WI38 (cell line): Measurements from ENCODE around the gene DENND4C.

Experiments
- H3K4me3 ChIP-seq: 2 replicates; pipeline ENCODE4 v1.5.1; 2011; ENCODE audit warnings: low read depth, mild to moderate bottlenecking, control low read depth, low read length
- CTCF ChIP-seq: IDR thresholded peaks from 2 replicates; pipeline ENCODE4 v1.5.1; 2012; ENCODE audit warnings: low read depth, mild to moderate bottlenecking, control low read depth, low read length

Gene DENND4C

DNA sequence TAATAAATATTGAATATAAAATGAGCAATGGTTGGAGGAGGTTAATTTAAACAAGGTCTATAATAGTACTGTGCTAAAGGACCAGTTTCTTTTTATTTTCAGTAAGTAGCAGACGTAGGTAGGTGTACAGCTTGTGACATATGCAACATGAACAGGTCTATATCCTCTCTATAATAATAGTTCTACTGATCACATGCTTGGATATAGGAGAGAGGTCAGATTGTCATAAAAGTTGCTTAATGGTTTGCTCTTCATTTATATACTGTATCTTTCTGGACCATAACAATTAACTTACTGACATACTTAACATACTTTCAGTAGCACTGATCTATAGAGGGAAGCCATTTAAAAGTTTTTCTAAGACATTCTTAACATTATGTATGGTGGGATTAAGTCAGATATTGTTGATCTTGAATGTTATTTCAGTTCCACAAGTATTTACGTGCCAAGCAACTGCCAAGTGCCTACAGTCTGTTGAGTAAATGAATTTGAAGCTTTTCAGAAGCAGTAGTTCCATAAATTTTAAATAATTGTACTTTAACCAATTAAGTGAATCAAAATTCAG lies 68.0 kb downstream of the DENND4C start:
- no peak for TF ChIP-seq CTCF

DNA sequence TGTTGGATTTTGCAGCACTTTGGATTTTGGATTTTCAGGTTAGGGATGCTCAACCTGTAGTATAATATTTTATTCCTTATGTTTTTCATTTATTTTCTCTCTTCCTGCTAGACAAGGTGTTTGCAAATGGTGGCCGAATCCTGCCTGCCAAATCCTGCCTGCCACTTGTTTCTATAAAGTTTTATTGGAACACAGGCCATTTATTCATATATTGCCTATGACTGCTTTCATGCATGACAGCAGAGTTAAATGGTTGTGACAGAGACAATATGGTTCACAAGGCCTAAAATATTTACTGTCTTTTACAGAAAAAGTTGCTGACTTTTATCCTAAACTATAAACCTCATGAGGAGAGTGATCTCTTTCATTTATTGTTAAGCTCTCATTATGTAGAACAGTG lies 72.7 kb downstream of the DENND4C start:
- no peak for TF ChIP-seq CTCF
- H3K4me3 ChIP-seq = no peak overlapping the region

More for the DNA sequence above, 68.0 kb downstream of the DENND4C start:
- H3K4me3 ChIP-seq = no peak overlapping the region

DNA sequence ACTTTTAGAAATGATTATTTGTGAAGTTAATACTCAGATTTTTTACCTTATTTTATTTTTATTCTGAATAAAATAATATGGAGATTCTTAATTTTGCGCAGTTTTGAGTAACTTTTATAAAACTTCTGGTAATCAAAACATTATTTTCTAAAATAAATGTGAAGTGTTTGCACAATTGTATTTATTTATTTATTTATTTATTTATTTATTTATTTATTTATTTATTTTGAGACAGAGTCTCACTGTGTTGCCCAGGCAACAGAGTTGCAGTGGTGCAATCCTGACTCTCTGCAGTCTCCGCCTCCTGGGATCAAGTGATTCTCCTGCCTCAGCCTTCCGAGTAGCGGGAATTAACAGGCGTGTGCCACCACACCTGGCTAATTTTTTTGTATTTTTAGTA lies 76.1 kb downstream of the DENND4C start:
- no peak overlapping the region for H3K4me3 ChIP-seq
- TF ChIP-seq CTCF = no peak

- no peak for TF ChIP-seq CTCF
- H3K4me3 ChIP-seq = no peak overlapping the region
These were observed 79.8 kb downstream of the DENND4C start for GRCh38 chr9:19310246-19310645.

DNA sequence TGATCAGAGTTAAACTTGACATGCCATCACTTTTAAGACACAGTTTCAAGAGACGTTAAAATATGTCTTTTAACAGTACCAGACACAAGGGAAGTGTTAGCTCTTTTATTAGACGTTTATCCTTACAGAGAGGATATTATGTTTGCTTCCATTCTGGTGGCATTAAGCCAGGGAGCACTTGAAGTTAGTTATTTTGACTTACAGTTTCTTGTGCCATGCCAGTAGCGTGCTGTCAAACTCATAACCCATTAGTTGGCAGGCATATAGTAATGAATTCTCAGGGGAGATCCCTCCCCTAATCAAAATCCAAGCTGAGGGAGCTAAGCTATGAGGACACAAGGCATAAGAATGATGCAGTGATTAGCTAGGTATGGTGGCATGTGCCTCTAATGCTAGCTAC lies 83.1 kb downstream of the DENND4C start:
- TF ChIP-seq CTCF = no peak
- no peak overlapping the region for H3K4me3 ChIP-seq

- no peak for TF ChIP-seq CTCF
- H3K4me3 ChIP-seq = no peak overlapping the region
These were observed 90.0 kb downstream of the DENND4C start for GRCh38 chr9:19320495-19320894.

- no peak overlapping the region for H3K4me3 ChIP-seq
- TF ChIP-seq CTCF = no peak
These were observed 101.4 kb downstream of the DENND4C start for GRCh38 chr9:19331877-19332276.
